HG03025 (cell line): Measurements from ENCODE around the gene ITPRID2.

Source experiments
- ATAC-seq: cut with Tn5 transposase; IDR thresholded peaks from one replicate; pipeline ENCODE4 v1.9.1; 2021; ENCODE audit warnings: mild to moderate bottlenecking, moderate library complexity; ENCODE audit not compliant: unreplicated experiment, low FRiP score

The ITPRID2 gene

DNA sequence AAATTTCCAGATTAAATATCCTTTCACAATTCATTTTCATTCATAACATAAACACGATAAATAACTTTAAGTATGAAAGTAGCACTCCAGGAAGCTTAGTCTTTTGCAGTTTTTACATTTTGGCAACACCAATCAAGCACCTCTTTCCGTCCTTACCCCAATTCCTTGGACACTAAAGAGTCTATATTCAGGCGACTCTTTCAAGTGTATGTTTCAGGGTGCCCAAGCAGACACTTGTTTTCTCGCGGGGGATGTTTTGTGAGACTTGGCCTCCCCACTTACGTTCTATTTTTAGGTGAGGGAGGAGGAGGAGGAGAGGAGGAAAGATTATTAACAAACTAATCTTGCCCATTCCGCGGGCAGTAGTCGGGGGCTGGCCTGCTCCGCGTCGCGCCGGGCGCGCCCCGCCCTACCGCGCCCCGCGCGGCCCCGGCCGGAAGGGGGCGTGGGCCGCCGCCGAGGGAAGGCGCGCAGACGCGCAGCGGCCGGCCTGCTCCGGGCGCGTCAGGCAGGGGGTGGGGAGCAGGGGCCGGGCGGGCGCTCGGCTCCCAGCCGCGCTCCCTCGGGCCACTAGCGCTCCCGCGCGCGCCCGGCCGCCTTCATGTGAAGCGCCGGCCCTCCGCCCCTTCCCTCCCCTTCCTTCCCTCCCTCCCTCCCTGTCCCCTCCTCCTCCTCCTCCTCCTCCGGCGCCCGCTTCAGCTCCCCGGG is at the start of gene ITPRID2:
Gene ITPRID2 (plus strand): TSS at position 473 of the 708 bp plus-strand sequence. CDS start 337 bp downstream, outside the sequence.
- ATAC-seq: peak; percentile 87

- no peak for ATAC-seq
These were observed 46.8 kb upstream of the ITPRID2 start for GRCh38 chr2:181844551-181845290.

DNA sequence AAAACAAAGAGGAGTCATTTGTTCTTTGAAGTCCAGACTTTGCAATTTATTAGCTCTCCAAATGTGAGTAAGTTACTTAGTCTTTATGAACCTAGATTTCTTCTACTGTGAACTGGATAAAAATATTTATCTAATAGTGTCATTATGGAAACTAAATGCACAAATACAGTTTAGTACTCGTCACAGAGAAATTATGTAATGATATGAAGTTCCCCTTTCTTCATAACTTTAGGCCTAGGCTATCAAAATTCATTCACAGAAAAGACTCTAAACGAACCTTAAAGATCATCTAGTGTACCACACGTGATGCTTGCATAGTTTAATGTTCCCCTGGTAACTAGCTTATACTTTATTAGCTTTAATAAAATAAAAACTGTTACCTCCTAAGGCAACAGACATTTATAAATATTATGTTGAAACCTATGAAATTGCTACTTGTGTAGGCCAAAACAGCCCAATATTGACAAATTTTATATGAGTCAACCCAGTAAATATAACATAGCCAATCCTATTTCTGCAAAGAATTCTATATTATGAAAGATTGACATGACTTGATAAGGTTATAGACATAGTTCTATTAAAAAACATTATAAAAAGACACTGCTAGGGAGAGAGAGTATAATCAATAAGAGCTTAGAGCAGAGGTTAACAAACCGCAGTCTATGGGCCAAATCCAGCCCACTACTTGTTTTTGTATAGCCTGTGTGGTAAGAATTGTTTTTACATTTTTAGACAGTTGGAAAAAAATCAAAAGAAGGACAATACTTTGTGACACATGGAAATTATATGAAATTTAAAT is 44.9 kb upstream of the ITPRID2 start:
- ATAC-seq: no peak

GRCh38 chr2:181847198-181847556 is 44.4 kb upstream of the ITPRID2 start:
- no peak for ATAC-seq

GRCh38 chr2:181847702-181848101 is 43.8 kb upstream of the ITPRID2 start:
- no peak for ATAC-seq

- no peak for ATAC-seq
These were observed 43.2 kb upstream of the ITPRID2 start for GRCh38 chr2:181848261-181848886.

DNA sequence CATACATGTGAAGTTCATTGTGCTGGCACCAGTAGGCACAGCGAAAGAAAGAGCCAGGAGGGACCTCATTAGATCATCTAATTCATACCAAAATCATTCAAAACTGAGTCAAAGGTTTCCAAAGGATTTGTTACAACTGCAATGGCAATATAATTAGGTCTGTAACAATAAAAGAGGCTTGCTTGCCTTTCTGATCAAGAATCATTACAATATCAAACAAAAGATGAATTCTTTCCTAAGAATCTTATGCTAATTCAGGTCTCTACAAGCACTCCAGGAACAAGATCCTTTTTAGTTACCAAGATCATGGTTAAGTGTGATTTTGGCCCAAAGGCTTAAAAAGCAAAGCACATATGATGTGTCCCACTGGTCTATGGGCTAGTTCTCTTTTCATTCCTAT is 41.9 kb upstream of the ITPRID2 start:
- ATAC-seq: no peak

- ATAC-seq: no peak
These were observed 40.5 kb upstream of the ITPRID2 start for GRCh38 chr2:181850936-181851560.

- no peak for ATAC-seq
These were observed 39.8 kb upstream of the ITPRID2 start for GRCh38 chr2:181851726-181852125.

DNA sequence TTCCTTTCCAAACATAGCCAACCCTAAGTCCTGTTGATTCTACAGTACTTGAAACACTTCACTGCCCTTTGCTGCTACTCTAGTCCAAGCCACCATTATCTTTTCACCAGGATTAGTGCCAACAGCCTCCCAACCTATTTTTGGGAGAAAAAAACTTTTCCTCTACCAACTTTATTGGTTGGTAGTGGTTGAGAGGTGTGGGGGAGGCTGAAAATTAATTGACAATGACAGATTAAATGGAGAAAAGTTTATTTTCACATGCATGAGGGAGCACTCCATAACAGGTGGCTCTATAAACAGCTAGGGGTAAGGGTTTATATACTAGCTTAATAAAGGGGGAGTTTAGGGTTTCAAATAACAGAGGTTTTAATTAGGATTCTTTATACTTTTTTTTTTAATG is 37.8 kb upstream of the ITPRID2 start:
- no peak for ATAC-seq

- no peak for ATAC-seq
These were observed 34.0 kb upstream of the ITPRID2 start for GRCh38 chr2:181857483-181857882.

DNA sequence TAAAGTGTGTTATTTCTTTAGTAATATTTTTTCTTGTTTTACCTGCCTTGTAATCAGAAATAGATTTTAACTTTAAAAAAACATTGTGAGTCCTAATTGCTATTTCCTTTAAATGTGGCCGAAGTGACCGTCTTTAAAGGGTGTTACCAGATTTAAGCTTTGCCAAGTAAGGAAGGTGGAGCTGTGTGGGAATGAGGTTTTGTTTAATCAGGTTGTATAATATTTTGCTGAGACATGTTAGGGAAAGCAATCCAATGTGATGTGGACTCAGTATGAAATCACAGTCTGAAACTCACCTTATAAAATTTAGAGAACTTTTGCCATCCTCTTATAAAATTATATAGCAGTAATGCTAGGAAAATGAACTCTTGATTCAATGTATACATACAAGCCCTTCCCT is 32.9 kb upstream of the ITPRID2 start:
- ATAC-seq: no peak

- no peak for ATAC-seq
These were observed 32.4 kb upstream of the ITPRID2 start for GRCh38 chr2:181859123-181859522.

DNA sequence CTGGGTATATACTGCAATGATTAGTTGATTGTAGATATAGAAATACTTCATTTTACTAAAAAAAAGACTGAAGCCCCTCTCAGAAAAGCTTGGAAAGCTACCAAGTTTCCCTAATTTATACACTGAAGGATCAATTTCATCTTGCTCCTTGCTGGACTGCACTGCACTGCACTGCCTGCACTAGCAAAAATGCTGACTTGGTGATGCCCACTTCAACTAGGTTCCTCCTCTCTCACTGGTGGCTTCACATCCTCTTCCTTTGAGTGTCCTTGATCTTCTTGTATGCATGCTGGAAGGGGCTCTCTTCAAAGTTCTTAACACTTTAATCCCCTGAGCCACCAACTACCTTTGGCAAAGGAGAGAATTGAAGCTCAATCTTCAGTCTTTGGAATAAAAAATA is 31.7 kb upstream of the ITPRID2 start:
- ATAC-seq: no peak

DNA sequence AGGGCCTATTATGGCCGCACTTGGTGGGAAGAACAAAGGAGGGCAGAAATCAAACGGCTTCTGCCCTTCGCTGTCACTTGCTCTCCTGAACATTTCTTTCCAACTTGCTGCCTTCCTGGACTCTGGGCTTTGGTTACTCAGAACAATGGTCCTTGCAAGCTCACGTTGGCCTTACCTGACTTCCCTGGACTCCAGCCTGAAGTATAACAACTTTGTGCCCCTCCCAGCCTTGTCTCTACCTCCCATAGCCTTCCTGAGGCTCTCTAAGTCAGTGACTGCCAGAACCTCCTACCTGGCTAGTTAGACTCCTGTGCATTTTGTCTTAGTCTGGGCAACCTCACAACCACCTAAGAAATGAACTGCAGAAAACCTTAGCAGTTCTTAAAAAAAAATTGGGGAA is 30.2 kb upstream of the ITPRID2 start:
- no peak for ATAC-seq

DNA sequence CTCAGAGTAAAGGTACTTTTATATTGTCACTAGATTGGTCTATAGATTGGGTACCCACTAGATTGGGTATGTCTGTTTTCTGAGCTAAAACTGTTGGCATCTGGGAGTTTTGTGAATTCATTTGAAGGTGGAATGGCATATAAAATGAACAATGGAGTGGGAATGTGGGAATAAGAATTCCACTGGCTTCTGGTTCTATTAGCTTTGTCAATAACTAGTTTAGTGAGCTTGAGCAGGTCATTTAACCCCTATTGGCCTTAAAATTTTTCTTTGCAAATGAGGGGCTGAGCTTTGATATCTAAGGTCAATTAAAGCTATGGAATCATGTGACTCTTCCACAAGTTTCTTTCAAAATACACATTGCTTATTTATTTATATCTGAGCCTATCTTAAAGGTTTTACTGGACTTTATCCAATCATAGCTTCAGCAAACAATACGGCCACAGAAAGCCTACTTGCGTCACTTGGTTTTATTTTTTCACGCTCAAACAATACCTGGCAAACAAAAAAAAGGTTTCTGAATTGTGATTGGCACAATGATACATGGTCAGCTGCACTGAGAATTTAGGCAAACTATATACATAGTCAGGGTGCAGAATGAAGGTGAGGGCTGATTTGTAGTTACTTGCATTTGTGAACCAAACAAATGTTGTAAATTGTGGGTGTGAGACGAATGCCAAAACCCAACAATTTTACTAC is 28.8 kb upstream of the ITPRID2 start:
- no peak for ATAC-seq

- no peak for ATAC-seq
These were observed 19.4 kb upstream of the ITPRID2 start for GRCh38 chr2:181872178-181872577.

DNA sequence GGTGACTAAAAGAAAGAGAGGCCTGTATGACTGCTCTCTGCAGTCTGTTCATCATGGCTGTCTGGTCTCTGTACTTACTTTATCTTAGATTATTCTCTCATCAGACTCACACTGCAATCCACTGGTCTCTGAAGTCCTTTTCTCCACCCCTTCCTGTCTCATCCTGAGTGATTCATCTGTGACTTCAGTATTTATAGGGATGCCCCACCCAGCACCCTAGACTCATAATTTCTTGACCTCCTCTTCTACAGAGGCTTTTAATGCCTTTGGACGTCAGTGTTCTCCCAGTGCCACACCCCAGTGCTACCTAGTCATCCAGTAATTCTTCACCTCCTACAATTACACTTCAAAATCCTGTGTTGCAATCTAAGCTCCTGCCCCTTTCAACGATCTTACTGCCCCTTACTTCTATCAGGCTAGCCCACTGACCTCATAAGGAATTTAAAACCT is 14.9 kb upstream of the ITPRID2 start:
- no peak for ATAC-seq

DNA sequence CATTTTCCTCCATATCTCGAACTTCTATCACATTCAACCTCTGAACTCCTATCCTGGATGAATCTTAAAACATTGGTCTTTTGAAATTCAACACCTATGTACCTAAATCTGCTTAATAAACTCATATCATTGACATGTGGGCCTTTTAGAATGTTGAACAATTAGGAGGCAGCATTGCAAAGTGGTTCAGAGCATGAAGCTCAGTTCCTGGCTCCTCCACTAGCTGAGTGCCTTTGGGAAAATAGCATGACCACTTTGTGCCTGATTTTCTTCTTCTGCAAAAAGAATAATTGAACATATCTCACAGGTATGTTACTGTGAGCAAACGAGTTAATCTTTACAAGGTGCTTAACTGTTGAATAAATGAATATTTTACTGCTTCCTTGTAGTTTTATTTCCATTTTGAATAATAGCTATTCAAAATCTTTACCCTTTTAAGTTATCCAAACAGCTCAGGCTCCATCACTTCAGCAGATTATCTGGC is 14.3 kb upstream of the ITPRID2 start:
- ATAC-seq: no peak

- ATAC-seq: no peak
These were observed 13.1 kb upstream of the ITPRID2 start for GRCh38 chr2:181878448-181878847.
